Measurements from ENCODE around the gene RNF213.

RNF213 gene

DNA sequence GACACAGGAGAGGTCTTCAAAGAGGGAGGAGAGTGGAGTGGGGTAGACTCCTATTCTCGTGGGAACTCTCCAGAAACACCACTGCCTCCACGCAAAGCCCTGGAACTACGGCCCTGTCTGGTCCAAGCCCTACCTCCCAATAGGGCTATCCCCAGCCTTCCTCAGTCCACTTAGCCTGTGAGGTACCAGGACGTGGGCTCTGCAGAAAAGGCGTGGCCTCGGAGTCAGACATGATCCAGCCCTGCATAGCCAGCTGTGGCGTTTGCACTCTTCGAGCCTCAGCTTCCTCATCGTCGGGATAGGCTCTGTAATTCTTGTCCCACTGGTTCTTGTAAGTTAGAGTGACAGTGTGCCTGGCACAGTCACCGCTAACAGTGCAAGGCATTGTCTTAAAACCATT lies 168.1 kb downstream of the RNF213 start:
- in situ Hi-C loops (cut with MboI; ENCODE audit: low sequenced_read_pairs): loop anchor here (10.0 to 25.0 kb wide), 3 partner anchors 146 to 556 kb away; no protein-coding TSS in a partner anchor

DNA sequence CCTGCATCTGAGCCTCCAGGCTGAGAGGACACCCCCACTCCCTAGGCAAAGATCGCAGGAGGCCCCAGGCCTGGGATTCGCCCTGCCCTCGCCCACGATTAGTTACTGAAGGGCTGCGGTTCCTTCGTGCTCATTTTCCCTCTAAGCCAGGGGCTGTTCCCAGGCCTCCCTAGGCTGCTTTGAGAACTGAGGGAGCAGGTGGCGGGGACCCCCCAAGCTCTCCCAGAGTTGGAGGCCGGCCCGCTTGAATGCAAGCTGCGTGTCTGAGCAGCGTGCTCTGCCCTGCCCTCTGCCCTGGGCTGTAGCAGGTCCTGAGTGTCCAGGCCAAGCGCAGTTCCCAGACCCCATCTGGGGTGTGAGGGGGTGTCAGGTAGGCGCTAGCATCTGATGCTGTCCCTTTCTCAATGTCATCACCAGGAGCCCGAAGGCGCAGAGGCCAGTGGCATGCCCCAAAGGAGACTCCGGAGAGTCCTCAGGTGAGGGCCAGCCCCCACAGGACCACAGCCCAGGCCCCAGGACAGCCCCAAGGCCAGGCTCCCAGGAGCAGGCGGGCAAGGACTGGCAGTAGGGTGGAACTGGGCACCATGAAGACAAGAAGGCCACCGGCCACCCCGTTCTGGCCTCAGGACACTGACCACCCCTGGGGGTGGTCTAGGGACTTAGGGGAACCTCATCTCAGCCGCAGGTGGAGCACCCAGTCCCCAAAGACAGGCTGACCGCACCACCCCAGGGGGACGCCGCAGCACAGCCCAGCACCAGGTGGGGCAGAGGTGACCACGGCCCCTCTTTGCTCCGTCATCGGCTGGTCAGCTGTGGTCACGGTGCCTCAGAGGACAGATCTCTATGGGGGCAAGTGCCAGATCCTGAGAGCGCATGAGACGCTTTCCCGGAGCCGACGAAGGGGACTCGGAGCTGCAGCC lies 169.0 kb downstream of the RNF213 start:
- in situ Hi-C loops (cut with MboI; ENCODE audit: low sequenced_read_pairs): loop anchor here (10.0 to 25.0 kb wide), 3 partner anchors 145 to 555 kb away; no protein-coding TSS in a partner anchor

DNA sequence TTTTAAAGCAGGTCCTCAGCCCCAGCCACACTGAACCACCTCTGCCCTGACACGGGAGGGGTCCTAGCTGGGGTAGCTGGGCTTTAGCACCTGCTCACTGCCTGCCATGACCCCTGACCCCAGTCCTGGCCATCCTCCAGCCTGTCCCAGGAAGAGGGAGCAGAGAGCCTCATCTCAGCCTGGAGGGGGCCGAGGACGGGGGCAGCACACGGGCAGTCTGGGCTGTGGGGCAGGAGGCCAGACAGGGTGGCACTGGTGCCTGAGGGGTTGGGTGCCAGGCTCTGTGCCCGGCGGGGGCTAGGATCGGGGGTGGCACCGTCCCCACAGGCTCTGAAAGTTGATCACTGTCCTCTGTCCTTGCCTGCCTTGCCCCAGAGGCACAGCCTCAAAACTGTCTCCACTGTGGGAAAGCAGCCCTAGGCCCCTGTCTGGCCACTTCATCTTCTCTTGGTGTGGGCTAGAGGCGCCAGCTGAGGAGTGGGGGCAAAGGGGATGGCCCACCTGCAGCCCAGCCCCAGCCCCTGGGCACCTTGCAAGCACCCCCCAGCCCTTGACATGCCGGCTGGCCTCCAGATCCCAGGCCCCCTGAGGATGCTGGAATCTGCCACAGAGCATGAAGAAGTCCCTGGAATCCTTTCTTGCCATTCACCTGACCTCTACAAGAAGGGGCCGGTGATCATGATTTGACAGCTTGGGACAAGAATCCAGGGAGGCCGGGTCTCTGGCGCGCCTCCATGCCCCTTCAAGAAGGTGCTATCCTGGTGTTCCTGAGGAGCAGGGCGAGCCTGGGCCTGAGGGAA lies 170.0 kb downstream of the RNF213 start:
- in situ Hi-C loops (cut with MboI; ENCODE audit: low sequenced_read_pairs): loop anchor here (25.0 kb wide), 1 partner anchor 482 kb away; no protein-coding TSS in a partner anchor

DNA sequence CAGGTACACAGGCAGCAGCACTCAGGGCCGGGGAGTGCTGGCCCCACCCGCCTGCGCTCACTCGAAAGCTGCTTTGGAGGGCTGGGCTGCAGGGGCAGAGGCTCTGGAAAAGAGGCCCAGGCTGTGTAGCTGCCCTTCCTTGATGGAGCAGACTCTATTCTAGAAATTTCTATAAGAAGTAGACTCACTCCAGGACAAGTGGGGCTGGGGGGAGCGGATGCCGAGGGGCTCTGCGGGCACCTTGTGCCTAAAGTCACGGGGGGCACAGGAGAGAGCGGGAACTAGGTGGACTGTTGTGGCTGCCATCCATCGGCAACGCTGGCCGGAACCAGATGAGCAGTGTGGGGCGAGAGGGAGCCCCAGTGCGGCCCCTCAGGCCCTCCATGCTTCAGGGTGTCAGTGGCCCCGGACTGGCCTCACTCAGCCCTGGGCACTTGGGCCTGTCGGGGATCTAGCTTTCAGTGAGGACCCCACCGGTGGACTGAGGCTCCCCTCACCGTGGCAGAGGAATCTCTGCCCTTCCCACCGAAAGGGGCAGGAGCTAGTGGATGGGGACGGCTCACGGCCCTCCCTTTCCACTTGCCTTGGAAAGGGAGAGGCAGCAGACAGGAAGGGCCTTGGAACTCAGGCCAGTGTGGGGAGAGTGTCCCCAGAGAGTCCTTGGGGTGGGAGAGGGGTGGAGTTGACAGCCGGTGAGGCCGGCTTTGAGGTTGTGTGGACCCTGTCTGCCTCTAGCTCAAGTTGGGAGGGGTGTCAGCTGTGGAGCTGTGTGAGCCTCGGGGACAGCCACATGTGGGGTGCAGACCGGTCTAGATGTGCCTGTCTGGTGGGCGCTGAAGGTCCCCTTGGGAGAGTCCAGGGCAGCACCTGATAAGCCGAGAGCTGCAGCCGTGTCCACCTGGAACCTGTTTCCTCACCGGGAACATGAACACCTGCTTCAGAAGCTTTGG lies 170.9 kb downstream of the RNF213 start:
- in situ Hi-C loops (cut with MboI; ENCODE audit: low sequenced_read_pairs): loop anchor here (25.0 kb wide), 1 partner anchor 481 kb away; no protein-coding TSS in a partner anchor

DNA sequence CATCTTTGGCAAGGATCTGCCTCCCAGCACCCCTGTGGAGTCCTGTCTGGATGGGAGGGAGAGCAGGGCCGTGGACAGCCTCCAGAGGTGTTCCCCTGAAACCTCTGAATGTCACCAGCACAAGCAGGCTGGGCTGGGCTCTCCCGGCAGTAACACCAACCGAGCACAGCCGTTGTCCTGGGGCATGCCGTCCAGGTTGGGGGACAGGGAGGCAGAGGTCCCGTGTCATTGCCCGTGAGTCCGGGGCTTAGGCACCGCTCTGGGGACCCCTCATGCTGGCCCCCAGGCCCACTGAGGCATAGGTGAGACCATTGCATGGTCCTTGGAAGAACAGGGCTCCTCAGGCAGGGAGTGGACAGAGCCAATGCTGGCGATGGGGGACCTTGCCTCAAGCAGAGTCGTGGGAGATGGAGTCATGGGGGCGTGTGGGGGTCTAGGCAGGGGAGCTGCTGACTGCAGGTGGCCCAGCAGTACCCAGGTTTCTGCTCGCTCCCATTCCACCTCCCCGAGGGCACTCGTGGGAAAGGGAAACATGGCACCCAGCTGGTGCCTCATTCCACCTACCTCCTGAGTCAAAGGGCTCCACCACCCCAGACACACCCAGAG lies 171.8 kb downstream of the RNF213 start:
- in situ Hi-C loops (cut with MboI; ENCODE audit: low sequenced_read_pairs): loop anchor here (25.0 kb wide), 1 partner anchor 480 kb away; no protein-coding TSS in a partner anchor

DNA sequence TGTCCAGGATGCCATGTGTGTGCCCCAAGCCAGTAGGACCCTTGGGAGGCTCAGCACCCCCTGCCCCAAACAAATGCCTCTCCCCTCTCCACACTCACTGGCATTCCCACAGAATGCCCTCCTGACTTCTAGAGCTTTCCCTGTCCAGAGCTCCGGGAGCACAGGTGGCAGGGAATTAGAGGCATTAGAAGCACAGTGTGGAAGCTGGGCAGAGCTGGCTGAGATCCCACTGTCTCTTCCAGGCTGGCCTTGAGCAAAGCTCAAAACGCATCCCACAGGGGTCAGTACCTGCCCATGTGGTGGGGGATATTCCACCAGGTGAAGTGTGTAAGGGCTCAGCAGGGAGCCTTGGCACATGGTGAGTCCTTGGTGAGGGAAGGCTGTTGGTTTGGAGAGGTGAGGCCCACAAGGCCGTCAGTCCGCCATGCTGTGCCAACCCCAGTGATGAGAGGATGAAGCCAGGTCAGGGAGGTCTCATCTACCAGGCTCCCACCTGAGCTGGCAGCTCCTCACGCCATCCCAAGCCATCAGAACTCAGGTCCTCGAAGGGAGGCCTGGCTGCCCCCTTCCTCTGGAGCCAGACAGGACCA lies 172.4 kb downstream of the RNF213 start:
- in situ Hi-C loops (cut with MboI; ENCODE audit: low sequenced_read_pairs): loop anchor here (25.0 kb wide), 1 partner anchor 479 kb away; no protein-coding TSS in a partner anchor

DNA sequence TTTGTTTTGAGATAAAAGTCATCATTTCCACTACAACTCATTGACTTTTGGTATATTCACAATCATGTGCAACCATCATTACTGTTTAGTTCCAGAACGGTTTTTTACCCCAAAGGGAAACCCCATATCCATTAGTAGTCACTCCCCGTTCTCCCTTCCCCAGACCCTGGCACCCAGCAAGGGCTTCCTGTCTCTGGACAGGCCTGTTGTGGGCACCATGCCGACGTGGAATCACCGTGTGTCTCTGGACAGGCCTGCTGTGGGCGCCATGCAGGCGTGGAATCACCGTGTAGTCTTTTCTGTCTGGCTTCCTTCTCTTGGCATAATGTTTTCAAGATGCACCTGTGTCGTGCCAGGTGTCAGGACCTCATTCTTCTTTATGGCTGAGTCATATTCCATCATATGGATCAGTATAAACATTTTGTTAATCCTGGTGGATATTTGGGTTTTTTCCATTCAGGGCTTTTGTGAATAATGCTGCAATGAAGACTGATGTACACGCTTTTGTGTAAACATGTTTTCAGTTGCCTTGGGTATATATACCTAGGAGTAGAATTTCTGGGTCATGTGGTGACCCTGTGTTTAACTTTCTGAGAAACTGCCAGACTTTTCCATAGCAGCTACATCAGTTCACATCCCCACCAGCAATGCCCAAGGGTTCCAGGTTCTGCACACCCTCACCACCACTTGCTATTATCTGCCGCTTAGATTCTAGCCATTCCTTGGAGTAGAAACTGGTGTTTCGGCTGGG lies 173.4 kb downstream of the RNF213 start:
- in situ Hi-C loops (cut with MboI; ENCODE audit: low sequenced_read_pairs): loop anchor here (25.0 kb wide), 1 partner anchor 478 kb away; no protein-coding TSS in a partner anchor

DNA sequence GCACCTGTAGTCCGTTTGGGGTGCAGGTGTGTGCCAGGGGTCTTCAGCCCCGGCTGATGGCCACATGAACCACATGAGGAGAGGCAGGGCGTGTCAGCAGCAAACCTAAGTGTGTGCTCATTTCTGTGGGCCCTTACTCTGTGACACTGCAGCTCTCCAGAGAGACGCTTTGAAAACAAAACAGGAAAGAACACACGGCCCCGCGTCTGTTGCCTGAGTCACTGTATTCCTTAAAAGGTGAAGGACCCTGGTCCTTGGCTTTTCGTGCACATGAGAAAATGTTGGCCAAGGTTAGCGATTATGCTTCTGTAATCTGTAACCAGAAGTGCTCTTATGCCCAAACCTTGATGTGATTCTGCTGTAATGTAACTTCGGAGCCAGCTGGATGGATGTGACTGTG lies 176.9 kb downstream of the RNF213 start:
- in situ Hi-C loops (cut with MboI; ENCODE audit: low sequenced_read_pairs): loop anchor here (25.0 kb wide), 1 partner anchor 475 kb away; no protein-coding TSS in a partner anchor

DNA sequence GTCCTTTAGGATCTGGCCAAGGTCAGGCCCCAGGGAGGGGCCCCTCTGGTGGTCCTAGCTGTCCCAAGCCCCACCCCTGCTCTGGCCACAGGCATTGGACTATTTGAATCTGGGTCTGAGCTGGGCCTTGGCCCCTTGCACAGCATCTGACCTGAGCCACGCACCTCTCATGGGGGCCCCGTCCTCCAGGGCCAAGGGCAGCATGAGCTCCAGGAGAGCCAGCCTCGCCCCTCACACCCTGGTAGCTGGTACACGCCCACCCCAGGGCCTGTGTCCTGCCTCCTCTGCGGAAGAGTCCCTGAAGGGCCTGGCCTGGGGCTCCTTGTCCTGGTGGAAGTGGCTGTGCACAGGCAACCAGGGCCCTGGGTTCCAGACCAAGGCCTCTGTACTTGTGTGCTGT lies 178.2 kb downstream of the RNF213 start:
- in situ Hi-C loops (cut with MboI; ENCODE audit: low sequenced_read_pairs): loop anchor here (25.0 kb wide), 1 partner anchor 473 kb away; no protein-coding TSS in a partner anchor

DNA sequence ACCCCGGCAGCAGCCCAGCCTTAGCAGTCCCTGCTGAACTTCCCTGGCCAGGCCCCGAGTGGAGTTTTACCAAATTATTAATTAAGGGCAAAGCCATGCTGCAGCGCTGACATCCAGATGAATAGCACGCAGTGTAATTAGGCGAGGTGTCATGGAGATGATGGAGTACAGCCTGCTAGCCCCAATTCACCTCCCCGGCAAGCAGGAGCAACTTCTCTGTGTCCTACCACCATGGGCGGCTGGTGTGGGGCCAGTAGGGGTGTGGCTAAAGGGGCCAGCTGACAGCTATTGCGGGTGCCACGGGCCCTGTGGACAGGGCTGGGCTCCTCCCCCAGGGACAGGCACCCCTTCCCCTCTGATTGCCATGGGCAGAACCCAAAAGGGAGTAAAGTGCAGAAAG lies 178.8 kb downstream of the RNF213 start:
- in situ Hi-C loops (cut with MboI; ENCODE audit: low sequenced_read_pairs): loop anchor here (25.0 kb wide), 1 partner anchor 473 kb away; no protein-coding TSS in a partner anchor

DNA sequence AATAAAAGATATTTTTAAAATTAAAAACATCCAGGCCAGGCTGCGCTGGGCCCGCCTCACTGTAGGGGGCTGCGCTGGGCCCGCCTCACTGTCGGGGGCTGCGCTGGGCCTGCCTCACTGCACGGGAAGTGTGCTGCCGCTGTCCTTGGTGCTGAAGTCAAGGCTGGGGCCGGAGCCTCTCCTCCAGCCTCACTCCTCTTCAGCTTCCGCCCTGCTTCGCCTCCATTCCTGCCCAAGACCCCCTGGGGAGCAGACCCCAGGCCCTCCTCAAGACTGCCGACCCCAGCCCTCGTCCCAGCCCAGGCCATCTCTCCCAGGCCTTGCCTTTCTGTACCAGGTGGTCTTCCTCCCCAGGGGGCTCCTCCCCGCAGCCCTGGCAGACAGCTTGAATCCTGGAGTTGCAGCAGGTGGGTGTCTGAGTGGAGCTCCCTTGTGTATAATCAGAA lies 180.5 kb downstream of the RNF213 start:
- in situ Hi-C loops (cut with MboI; ENCODE audit: low sequenced_read_pairs): loop anchor here (25.0 kb wide), 1 partner anchor 471 kb away; no protein-coding TSS in a partner anchor

DNA sequence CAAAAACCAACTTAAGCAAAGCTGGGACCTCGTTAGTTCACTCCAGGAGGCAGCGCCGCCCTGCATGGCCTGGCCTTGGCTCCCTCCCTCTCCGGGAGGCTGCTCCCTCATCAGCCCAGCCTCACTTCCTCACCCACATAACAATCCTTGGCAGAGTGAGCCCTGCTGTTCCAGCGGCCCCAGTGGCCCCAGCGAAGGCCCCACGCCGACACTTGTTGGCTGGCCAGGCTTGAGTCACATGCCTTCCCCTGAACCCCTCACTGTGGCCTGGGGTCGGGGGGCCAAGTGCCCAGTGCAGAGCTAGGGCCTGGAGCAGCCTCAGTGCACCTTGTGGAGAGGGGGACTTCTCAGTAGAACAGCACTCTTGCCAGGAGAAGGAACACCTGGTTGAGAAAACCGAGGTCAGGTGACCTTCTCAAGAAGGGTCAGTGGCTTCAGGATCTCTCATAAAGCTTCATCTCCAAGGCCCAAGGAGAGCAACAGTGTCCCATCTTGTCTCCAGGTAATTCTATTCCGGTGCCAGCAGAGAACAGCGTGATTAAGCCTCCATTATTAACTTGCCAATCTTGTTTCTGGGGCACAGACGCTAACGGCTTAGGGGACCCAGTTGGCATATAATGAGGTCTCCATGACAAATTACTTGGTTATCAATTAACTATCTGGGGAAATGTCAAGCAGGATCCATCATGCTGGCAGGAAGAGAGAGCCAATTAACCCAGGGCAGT lies 181.1 kb downstream of the RNF213 start:
- in situ Hi-C loops (cut with MboI; ENCODE audit: low sequenced_read_pairs): loop anchor here (25.0 kb wide), 1 partner anchor 471 kb away; no protein-coding TSS in a partner anchor

DNA sequence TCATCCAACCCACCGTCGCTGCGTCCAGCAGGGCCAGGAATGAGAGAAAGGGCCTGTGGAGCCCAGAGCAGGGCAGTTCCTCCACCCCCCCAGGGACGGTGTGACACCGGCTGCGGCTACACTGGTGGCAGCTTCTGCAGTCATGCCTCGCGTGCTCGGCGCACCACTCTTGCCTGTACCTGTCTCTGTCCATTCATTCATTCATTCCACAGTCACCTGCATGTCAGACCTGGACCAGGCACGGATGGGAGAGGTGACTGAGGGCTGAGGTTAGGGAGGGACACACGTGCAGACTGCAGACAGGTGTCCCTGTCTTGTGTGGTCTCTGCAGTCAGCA lies 181.6 kb downstream of the RNF213 start:
- in situ Hi-C loops (cut with MboI; ENCODE audit: low sequenced_read_pairs): loop anchor here (25.0 kb wide), 1 partner anchor 470 kb away; no protein-coding TSS in a partner anchor

DNA sequence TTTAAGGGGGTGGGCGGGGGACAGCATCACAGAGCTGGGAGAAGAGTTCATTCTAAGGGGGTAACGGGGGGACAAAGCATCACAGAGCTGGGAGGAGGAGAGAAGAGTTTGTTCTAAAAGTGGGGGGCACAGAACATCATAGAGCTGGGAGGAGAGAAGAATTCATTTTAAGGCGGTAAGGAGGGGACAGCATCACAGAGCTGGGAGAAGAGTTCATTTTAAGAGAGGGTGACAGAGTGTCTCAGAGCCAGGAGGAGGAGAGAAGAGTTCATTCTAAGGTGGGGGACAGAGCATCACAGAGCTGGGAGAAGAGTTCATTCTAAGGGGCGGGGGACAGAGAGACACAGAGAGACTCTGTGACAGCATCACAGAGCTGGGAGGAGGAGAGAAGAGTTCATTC lies 182.1 kb downstream of the RNF213 start:
- in situ Hi-C loops (cut with MboI; ENCODE audit: low sequenced_read_pairs): loop anchor here (25.0 kb wide), 1 partner anchor 470 kb away; no protein-coding TSS in a partner anchor

DNA sequence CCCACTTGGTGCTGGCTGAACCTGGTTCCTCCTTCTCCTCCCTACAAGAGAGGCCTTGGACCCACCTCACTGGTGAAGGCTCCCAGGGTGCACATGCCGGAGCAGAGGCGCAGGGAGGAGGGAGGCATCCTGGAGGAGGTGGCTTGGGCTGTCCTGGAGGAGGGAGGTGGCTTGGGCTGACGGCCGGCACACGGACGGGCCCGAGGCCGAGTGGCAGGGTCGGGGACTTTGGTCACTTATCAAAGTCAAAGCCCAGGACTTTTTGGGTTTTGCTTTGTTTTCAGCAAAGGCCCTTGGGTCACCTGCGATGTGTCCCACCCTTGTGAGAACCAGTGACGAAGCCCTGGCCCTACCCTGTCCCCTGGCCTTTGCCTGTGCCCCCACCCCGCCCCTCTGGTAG lies 182.8 kb downstream of the RNF213 start:
- in situ Hi-C loops (cut with MboI; ENCODE audit: low sequenced_read_pairs): loop anchor here (25.0 kb wide), 1 partner anchor 469 kb away; no protein-coding TSS in a partner anchor

DNA sequence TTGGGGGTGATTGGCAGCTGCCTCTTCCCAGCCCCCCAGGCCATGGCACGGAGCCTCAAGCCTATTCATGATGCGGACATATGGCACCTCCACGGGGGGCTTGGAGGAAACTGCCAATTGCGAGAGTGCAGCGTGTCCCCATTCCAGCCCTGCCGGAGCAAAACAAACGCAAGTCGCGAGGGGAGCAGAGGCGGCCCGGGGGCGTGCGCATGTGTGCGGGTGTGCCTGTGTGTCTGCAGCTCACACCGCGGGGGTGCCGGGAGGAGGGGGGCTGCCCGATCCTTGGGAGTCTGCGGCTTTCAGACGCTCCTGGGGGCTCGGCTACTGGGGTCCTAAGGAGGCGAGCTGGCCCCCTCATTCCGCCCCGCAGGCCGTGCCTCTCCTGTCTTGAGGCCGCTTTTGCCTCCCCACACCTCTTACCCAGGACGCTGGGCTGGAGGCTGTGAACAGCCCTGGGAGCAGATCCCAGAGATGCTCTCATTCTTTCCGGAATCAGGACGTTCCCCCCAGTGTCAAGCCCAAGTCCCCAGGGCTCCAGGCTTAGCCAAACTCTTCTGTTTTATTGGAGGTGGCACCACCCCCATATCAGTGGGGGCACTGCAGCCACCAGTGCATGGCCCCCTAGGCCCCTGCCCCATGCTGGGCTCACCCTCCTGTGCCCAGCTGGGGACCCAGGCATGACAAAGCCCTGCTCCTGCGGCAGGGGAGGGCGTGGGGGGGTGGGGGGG lies 183.4 kb downstream of the RNF213 start:
- in situ Hi-C loops (cut with MboI; ENCODE audit: low sequenced_read_pairs): loop anchor here (25.0 kb wide), 1 partner anchor 468 kb away; no protein-coding TSS in a partner anchor

DNA sequence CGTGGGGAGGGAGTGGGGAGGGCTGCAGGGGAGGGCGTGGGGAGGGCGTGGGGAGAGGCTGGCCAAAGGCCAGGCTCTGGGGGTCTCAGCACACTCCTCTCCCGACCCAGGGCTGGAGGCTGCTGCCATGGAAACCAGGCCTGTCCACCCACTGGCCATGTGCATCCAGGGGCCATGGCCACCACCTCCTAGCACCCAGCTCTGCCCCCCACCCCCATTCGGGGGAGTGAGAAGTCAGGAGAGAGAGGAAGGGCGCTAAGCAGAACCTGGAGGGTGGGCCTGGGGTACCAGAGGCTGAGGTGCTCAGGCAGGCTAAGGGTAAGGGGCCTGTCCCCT lies 184.0 kb downstream of the RNF213 start:
- in situ Hi-C loops (cut with MboI; ENCODE audit: low sequenced_read_pairs): loop anchor here (25.0 kb wide), 1 partner anchor 468 kb away; no protein-coding TSS in a partner anchor
